HEK293 (cell line): ENCODE data around the gene ETHE1.
A peak's percentile ranks its signal among the peaks of the same experiment; 100 is the strongest.

Experiments used
- GLI2 ChIP-seq: fragments of 450-650 bp; formaldehyde crosslinking; IDR thresholded peaks from 2 replicates; pipeline ENCODE4; 2017; ENCODE audit warnings: missing biosample characterization, missing genetic modification characterization, low read depth, borderline replicate concordance
- GLIS1 ChIP-seq: fragments of 450-650 bp; formaldehyde crosslinking; IDR thresholded peaks from 2 replicates; pipeline ENCODE4 v1.5.1; 2016; ENCODE audit warnings: missing biosample characterization, missing genetic modification characterization
- IKZF3 ChIP-seq: fragments of 450-650 bp; IDR thresholded peaks from 2 replicates; pipeline ENCODE4 v1.5.0; 2018; ENCODE audit warnings: missing biosample characterization, mild to moderate bottlenecking, missing genetic modification characterization, moderate library complexity
- KLF7 ChIP-seq: fragments of 450-650 bp; formaldehyde crosslinking; IDR thresholded peaks from 2 replicates; pipeline ENCODE4 v1.5.1; 2016; ENCODE audit warnings: missing biosample characterization, missing genetic modification characterization, borderline replicate concordance
- MYNN ChIP-seq: fragments of 450-650 bp; formaldehyde crosslinking; IDR thresholded peaks from 2 replicates; pipeline ENCODE4 v1.5.1; 2016; ENCODE audit warnings: missing biosample characterization, missing genetic modification characterization, borderline replicate concordance
- TRIM28 ChIP-seq: IDR thresholded peaks from 2 replicates; pipeline ENCODE4 v1.6.1; 2011; ENCODE audit warnings: low read length, control low read depth, borderline replicate concordance
- ZBTB1 ChIP-seq: fragments of 450-650 bp; formaldehyde crosslinking; IDR thresholded peaks from 2 replicates; pipeline ENCODE4 v1.5.1; 2016; ENCODE audit warnings: missing biosample characterization, missing genetic modification characterization
- ZBTB17 ChIP-seq: fragments of 450-650 bp; formaldehyde crosslinking; IDR thresholded peaks from 2 replicates; pipeline ENCODE4 v1.5.1; 2016; ENCODE audit warnings: missing biosample characterization, missing genetic modification characterization
- ZBTB48 ChIP-seq: fragments of 450-650 bp; formaldehyde crosslinking; IDR thresholded peaks from 2 replicates; pipeline ENCODE4 v1.5.1; 2016; ENCODE audit warnings: missing biosample characterization, missing genetic modification characterization
- ZEB2 ChIP-seq: fragments of 450-650 bp; formaldehyde crosslinking; IDR thresholded peaks from 2 replicates; pipeline ENCODE4 v1.5.1; 2016; ENCODE audit warnings: missing biosample characterization, missing genetic modification characterization
- ZFP3 ChIP-seq: fragments of 450-650 bp; formaldehyde crosslinking; IDR thresholded peaks from 2 replicates; pipeline ENCODE4 v1.5.1; 2016; ENCODE audit warnings: low read depth, missing biosample characterization, missing genetic modification characterization
- ZNF121 ChIP-seq: fragments of 450-650 bp; formaldehyde crosslinking; IDR thresholded peaks from 2 replicates; pipeline ENCODE4 v1.5.1; 2016; ENCODE audit warnings: missing biosample characterization, missing genetic modification characterization
- ZNF146 ChIP-seq: fragments of 450-650 bp; formaldehyde crosslinking; IDR thresholded peaks from 2 replicates; pipeline ENCODE4 v1.5.1; 2016; ENCODE audit warnings: missing biosample characterization, missing genetic modification characterization
- ZNF155 ChIP-seq: fragments of 450-650 bp; formaldehyde crosslinking; IDR thresholded peaks from 2 replicates; pipeline ENCODE4 v1.5.1; 2016; ENCODE audit warnings: missing biosample characterization, missing genetic modification characterization
- ZNF169 ChIP-seq: fragments of 450-650 bp; formaldehyde crosslinking; IDR thresholded peaks from 2 replicates; pipeline ENCODE4 v1.5.1; 2016; ENCODE audit warnings: missing biosample characterization, missing genetic modification characterization
- ZNF214 ChIP-seq: fragments of 450-650 bp; formaldehyde crosslinking; IDR thresholded peaks from 2 replicates; pipeline ENCODE4 v1.5.1; 2017; ENCODE audit warnings: missing biosample characterization, mild to moderate bottlenecking, missing genetic modification characterization, borderline replicate concordance
- ZNF24 ChIP-seq: fragments of 450-650 bp; formaldehyde crosslinking; IDR thresholded peaks from 2 replicates; pipeline ENCODE4 v1.5.1; 2016; ENCODE audit warnings: missing biosample characterization, missing genetic modification characterization
- ZNF292 ChIP-seq: fragments of 450-650 bp; formaldehyde crosslinking; IDR thresholded peaks from 2 replicates; pipeline ENCODE4 v1.5.1; 2016; ENCODE audit warnings: low read depth, missing biosample characterization, missing genetic modification characterization, borderline replicate concordance
- ZNF48 ChIP-seq: fragments of 450-650 bp; formaldehyde crosslinking; IDR thresholded peaks from 2 replicates; pipeline ENCODE4 v1.5.1; 2016; ENCODE audit warnings: missing biosample characterization, missing genetic modification characterization
- ZNF544 ChIP-seq: fragments of 450-650 bp; formaldehyde crosslinking; IDR thresholded peaks from 2 replicates; pipeline ENCODE4 v1.5.0; 2017; ENCODE audit warnings: missing biosample characterization, missing genetic modification characterization
- ZNF560 ChIP-seq: fragments of 450-650 bp; formaldehyde crosslinking; IDR thresholded peaks from 2 replicates; pipeline ENCODE4 v1.5.1; 2017; ENCODE audit warnings: missing biosample characterization, missing genetic modification characterization, borderline replicate concordance
- ZNF596 ChIP-seq: fragments of 450-650 bp; IDR thresholded peaks from 2 replicates; pipeline ENCODE4 v1.5.0; 2018; ENCODE audit warnings: missing biosample characterization, mild to moderate bottlenecking, missing genetic modification characterization, moderate library complexity
- ZNF629 ChIP-seq: fragments of 450-650 bp; formaldehyde crosslinking; IDR thresholded peaks from 2 replicates; pipeline ENCODE4 v1.5.1; 2017; ENCODE audit warnings: missing biosample characterization, missing genetic modification characterization
- ZNF664 ChIP-seq: fragments of 450-650 bp; formaldehyde crosslinking; IDR thresholded peaks from 2 replicates; pipeline ENCODE4 v1.5.1; 2016; ENCODE audit warnings: missing biosample characterization, missing genetic modification characterization
- ZNF785 ChIP-seq: fragments of 450-650 bp; formaldehyde crosslinking; IDR thresholded peaks from 2 replicates; pipeline ENCODE4 v1.5.1; 2016; ENCODE audit warnings: missing biosample characterization, missing genetic modification characterization
- ZNF830 ChIP-seq: fragments of 450-650 bp; IDR thresholded peaks from 2 replicates; pipeline ENCODE4 v1.5.0; 2018; ENCODE audit warnings: missing biosample characterization, missing genetic modification characterization, low read depth, mild to moderate bottlenecking, moderate library complexity
- ZNF837 ChIP-seq: fragments of 450-650 bp; formaldehyde crosslinking; IDR thresholded peaks from 2 replicates; pipeline ENCODE4 v1.5.1; 2016; ENCODE audit warnings: missing biosample characterization, missing genetic modification characterization
- ZSCAN23 ChIP-seq: fragments of 450-650 bp; formaldehyde crosslinking; IDR thresholded peaks from 2 replicates; pipeline ENCODE4 v1.5.1; 2016; ENCODE audit warnings: missing biosample characterization, missing genetic modification characterization
- ZSCAN30 ChIP-seq: fragments of 450-650 bp; IDR thresholded peaks from 2 replicates; pipeline ENCODE4 v1.5.1; 2018; ENCODE audit warnings: missing biosample characterization, mild to moderate bottlenecking, missing genetic modification characterization, moderate library complexity
- TF ChIP-seq, protein P1 (sequence below): fragments of 450-650 bp; formaldehyde crosslinking; IDR thresholded peaks from 2 replicates; pipeline ENCODE4 v1.5.0; 2017; ENCODE audit warnings: missing biosample characterization, missing genetic modification characterization, borderline replicate concordance
- TF ChIP-seq, protein P2 (sequence below): fragments of 450-650 bp; formaldehyde crosslinking; IDR thresholded peaks from 2 replicates; pipeline ENCODE4 v1.5.1; 2016; ENCODE audit warnings: missing biosample characterization, missing genetic modification characterization
- TF ChIP-seq, protein P3 (sequence below): fragments of 450-650 bp; formaldehyde crosslinking; IDR thresholded peaks from 2 replicates; pipeline ENCODE4 v1.5.1; 2016; ENCODE audit warnings: missing biosample characterization, missing genetic modification characterization
- TF ChIP-seq, protein P4 (sequence below): fragments of 450-650 bp; formaldehyde crosslinking; conservative IDR thresholded peaks from 2 replicates; pipeline ENCODE4 v1.5.1; 2016; ENCODE audit warnings: low read depth, missing biosample characterization, missing genetic modification characterization

The ETHE1 gene

DNA sequence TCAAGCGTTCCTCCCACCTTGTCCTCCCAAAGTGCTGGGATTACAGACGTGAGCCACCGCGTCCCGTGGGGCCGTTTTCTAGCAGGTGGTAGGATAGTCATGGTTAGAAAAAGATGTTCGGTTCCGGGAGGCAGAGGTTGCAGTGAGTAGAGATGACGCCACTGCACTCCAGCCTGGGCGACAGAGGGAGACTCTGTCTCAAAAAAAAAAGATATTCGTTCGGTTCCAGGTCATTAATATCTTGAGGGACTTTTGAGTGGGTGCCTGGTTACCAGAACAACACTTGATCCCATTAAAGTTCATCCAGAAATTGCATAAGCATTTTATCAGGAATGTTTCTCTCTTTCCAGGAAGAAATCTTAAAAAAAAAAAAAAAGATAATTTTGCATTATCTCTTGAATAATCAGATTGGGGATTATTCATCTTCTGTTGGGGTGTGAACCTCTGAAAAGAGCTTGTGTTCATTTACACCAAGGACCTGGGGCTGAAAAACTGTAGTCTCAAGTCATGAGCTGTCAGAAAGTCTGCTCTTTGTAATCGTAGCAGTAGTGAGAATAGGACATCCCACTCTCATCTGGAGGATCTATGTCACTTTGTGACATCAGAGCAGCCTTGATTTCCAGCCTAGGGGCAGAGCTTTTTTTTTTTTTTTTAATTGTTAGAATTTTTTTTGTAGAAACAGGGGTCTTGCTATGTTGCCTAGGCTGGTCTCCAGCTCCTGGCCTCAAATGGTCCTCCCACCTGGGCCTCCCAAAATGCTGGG is 1.0 kb upstream of the ETHE1 start (continued):
- TF ChIP-seq ZNF48: no peak
- TF ChIP-seq ZFP3 (tag by site-specific recombination): no peak
- TF ChIP-seq, protein P1, sequence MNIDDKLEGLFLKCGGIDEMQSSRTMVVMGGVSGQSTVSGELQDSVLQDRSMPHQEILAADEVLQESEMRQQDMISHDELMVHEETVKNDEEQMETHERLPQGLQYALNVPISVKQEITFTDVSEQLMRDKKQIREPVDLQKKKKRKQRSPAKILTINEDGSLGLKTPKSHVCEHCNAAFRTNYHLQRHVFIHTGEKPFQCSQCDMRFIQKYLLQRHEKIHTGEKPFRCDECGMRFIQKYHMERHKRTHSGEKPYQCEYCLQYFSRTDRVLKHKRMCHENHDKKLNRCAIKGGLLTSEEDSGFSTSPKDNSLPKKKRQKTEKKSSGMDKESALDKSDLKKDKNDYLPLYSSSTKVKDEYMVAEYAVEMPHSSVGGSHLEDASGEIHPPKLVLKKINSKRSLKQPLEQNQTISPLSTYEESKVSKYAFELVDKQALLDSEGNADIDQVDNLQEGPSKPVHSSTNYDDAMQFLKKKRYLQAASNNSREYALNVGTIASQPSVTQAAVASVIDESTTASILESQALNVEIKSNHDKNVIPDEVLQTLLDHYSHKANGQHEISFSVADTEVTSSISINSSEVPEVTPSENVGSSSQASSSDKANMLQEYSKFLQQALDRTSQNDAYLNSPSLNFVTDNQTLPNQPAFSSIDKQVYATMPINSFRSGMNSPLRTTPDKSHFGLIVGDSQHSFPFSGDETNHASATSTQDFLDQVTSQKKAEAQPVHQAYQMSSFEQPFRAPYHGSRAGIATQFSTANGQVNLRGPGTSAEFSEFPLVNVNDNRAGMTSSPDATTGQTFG (tag by site-specific recombination): no peak
- no peak for TF ChIP-seq ZNF596
- no peak for TF ChIP-seq MYNN (tag by site-specific recombination)
- TF ChIP-seq ZEB2: peak; percentile 95
- peak; percentile 95 for TF ChIP-seq ZNF24 (tag by site-specific recombination)
- no peak for TF ChIP-seq KLF7
- TF ChIP-seq ZNF214 (tag by site-specific recombination): no peak
- no peak for TF ChIP-seq ZNF544 (tag by site-specific recombination)
- TF ChIP-seq ZNF664: no peak
- TF ChIP-seq ZNF169 (tag by site-specific recombination): no peak
- no peak for TF ChIP-seq ZSCAN30 (tag by site-specific recombination)
- TF ChIP-seq ZNF785 (tag by site-specific recombination): no peak
- TF ChIP-seq, protein P2, sequence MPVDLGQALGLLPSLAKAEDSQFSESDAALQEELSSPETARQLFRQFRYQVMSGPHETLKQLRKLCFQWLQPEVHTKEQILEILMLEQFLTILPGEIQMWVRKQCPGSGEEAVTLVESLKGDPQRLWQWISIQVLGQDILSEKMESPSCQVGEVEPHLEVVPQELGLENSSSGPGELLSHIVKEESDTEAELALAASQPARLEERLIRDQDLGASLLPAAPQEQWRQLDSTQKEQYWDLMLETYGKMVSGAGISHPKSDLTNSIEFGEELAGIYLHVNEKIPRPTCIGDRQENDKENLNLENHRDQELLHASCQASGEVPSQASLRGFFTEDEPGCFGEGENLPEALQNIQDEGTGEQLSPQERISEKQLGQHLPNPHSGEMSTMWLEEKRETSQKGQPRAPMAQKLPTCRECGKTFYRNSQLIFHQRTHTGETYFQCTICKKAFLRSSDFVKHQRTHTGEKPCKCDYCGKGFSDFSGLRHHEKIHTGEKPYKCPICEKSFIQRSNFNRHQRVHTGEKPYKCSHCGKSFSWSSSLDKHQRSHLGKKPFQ (tag by site-specific recombination): peak; percentile 73
- no peak for TF ChIP-seq ZBTB1
- no peak for TF ChIP-seq ZNF560 (tag by site-specific recombination)
- TF ChIP-seq ZNF146 (tag by site-specific recombination): no peak; the same call in 1 of the 2 replicates
- no peak for TF ChIP-seq ZNF837 (tag by site-specific recombination)
- peak; percentile 97 for TF ChIP-seq GLIS1
- TF ChIP-seq, protein P3, sequence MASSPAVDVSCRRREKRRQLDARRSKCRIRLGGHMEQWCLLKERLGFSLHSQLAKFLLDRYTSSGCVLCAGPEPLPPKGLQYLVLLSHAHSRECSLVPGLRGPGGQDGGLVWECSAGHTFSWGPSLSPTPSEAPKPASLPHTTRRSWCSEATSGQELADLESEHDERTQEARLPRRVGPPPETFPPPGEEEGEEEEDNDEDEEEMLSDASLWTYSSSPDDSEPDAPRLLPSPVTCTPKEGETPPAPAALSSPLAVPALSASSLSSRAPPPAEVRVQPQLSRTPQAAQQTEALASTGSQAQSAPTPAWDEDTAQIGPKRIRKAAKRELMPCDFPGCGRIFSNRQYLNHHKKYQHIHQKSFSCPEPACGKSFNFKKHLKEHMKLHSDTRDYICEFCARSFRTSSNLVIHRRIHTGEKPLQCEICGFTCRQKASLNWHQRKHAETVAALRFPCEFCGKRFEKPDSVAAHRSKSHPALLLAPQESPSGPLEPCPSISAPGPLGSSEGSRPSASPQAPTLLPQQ (tag by site-specific recombination): peak; percentile 19
- 0 out of 2 replicates have a peak, but pooled peaks have one; percentile 12 for TF ChIP-seq ZBTB48
- TF ChIP-seq ZNF830 (tag by site-specific recombination): no peak
- no peak for TF ChIP-seq ZNF292 (tag by site-specific recombination)
- TF ChIP-seq IKZF3 (tag by site-specific recombination): peak; percentile 85
- TF ChIP-seq TRIM28: no peak
- TF ChIP-seq ZSCAN23 (tag by site-specific recombination): peak; percentile 71; the same call in 1 of the 2 replicates
- TF ChIP-seq, protein P4, sequence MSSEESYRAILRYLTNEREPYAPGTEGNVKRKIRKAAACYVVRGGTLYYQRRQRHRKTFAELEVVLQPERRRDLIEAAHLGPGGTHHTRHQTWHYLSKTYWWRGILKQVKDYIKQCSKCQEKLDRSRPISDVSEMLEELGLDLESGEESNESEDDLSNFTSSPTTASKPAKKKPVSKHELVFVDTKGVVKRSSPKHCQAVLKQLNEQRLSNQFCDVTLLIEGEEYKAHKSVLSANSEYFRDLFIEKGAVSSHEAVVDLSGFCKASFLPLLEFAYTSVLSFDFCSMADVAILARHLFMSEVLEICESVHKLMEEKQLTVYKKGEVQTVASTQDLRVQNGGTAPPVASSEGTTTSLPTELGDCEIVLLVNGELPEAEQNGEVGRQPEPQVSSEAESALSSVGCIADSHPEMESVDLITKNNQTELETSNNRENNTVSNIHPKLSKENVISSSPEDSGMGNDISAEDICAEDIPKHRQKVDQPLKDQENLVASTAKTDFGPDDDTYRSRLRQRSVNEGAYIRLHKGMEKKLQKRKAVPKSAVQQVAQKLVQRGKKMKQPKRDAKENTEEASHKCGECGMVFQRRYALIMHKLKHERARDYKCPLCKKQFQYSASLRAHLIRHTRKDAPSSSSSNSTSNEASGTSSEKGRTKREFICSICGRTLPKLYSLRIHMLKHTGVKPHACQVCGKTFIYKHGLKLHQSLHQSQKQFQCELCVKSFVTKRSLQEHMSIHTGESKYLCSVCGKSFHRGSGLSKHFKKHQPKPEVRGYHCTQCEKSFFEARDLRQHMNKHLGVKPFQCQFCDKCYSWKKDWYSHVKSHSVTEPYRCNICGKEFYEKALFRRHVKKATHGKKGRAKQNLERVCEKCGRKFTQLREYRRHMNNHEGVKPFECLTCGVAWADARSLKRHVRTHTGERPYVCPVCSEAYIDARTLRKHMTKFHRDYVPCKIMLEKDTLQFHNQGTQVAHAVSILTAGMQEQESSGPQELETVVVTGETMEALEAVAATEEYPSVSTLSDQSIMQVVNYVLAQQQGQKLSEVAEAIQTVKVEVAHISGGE (tag by site-specific recombination): no peak
- TF ChIP-seq GLI2 (tag by site-specific recombination): no peak; the same call in 1 of the 2 replicates
- TF ChIP-seq ZBTB17 (tag by site-specific recombination): peak; percentile 72
- TF ChIP-seq ZNF629: peak; percentile 92
- peak; percentile 76 for TF ChIP-seq ZNF121 (tag by site-specific recombination)
- no peak for TF ChIP-seq ZNF155 (tag by site-specific recombination)
